GM23338 (cell line): Measurements from ENCODE around the gene GSG1L. TPM values are rescaled to one million over a fixed set of nuclear protein-coding genes. Genes with fewer than 3 reads are reported as not detected.

ENCODE experiments used
- ATAC-seq: fragments of 200-7000 bp; cut with Tn5 transposase; 3 replicates; pipeline ENCODE4 v1.9.1; 2020
- DNase-seq: peaks from one replicate; pipeline ENCODE4 v3.0.0-alpha.2; 2015; ENCODE audit warnings: low spot score
- H2AFZ ChIP-seq: fragments of 200-600 bp; sonication (generic); 2 replicates; pipeline ENCODE4 v1.8.0; 2016; ENCODE audit warnings: antibody characterized with exemption, mild to moderate bottlenecking, moderate library complexity
- H3F3A ChIP-seq: fragments of 200-600 bp; sonication (generic); replicated peaks from 2 replicates; pipeline ENCODE4 v1.8.0; 2017; ENCODE audit warnings: antibody characterized with exemption, mixed run types, low read depth
- H3K27ac ChIP-seq: fragments of 200-600 bp; sonication (generic); 2 replicates; pipeline ENCODE4 v1.6.1; 2016; ENCODE audit warnings: low read depth
- H3K27me3 ChIP-seq: fragments of 200-600 bp; sonication (generic); 2 replicates; pipeline ENCODE4 v1.8.0; 2016; ENCODE audit warnings: mild to moderate bottlenecking, mixed run types, moderate library complexity; ENCODE audit not compliant: insufficient read depth
- H3K36me3 ChIP-seq: fragments of 200-600 bp; sonication (generic); 2 replicates; pipeline ENCODE4 v1.8.0; 2016; ENCODE audit warnings: mild to moderate bottlenecking; ENCODE audit not compliant: insufficient read depth
- H3K4me1 ChIP-seq: fragments of 200-600 bp; sonication (generic); 2 replicates; pipeline ENCODE4 v1.8.0; 2016; ENCODE audit warnings: mild to moderate bottlenecking, moderate library complexity; ENCODE audit not compliant: insufficient read depth
- H3K4me2 ChIP-seq: fragments of 200-600 bp; sonication (generic); 2 replicates; pipeline ENCODE4 v1.7.1; 2017; ENCODE audit warnings: mixed run types
- H3K4me3 ChIP-seq: fragments of 200-600 bp; sonication (generic); 2 replicates; pipeline ENCODE4 v1.6.1; 2016; ENCODE audit warnings: mixed run types
- H3K79me2 ChIP-seq: fragments of 200-600 bp; sonication (generic); replicated peaks from 2 replicates; pipeline ENCODE4 v1.8.0; 2017; ENCODE audit warnings: mild to moderate bottlenecking; ENCODE audit not compliant: insufficient read depth
- H3K9me2 ChIP-seq: fragments of 200-600 bp; sonication (generic); 2 replicates; pipeline ENCODE4 v1.8.0; 2017; ENCODE audit not compliant: insufficient read depth
- H4K20me1 ChIP-seq: fragments of 200-600 bp; sonication (generic); replicated peaks from 2 replicates; pipeline ENCODE4 v1.8.0; 2017; ENCODE audit warnings: mild to moderate bottlenecking; ENCODE audit not compliant: insufficient read depth
- H3K27ac Mint-ChIP-seq: 2 replicates; pipeline ENCODE4 v1.8.0; 2020; ENCODE audit warnings: inconsistent platforms, mild to moderate bottlenecking, moderate library complexity, mixed read lengths
- H3K27me3 Mint-ChIP-seq: 3 replicates; pipeline ENCODE4 v1.8.0; 2022; ENCODE audit warnings: low read depth, mild to moderate bottlenecking, moderate library complexity, mixed read lengths, inconsistent platforms; ENCODE audit not compliant: insufficient read depth, poor library complexity
- H3K36me3 Mint-ChIP-seq: 3 replicates; pipeline ENCODE4 v1.8.0; 2021; ENCODE audit warnings: low read depth, mild to moderate bottlenecking, inconsistent platforms, moderate library complexity, mixed read lengths
- H3K4me1 Mint-ChIP-seq: 3 replicates; pipeline ENCODE4 v1.8.0; 2020; ENCODE audit warnings: mild to moderate bottlenecking, inconsistent platforms, mixed read lengths
- H3K4me3 Mint-ChIP-seq: 3 replicates; pipeline ENCODE4 v1.8.0; 2021; ENCODE audit warnings: moderate library complexity, mild to moderate bottlenecking, inconsistent platforms, mixed read lengths
- H3K9me3 Mint-ChIP-seq: 3 replicates; pipeline ENCODE4 v1.8.0; 2020; ENCODE audit warnings: moderate library complexity, mild to moderate bottlenecking, inconsistent platforms, mixed read lengths
- CREB1 ChIP-seq: fragments of 250-450 bp; sonication (Bioruptor Pico); IDR thresholded peaks from 2 replicates; pipeline ENCODE4 v1.5.0; 2020; ENCODE audit warnings: low read depth, mild to moderate bottlenecking, moderate library complexity
- REST ChIP-seq: IDR thresholded peaks from one replicate; pipeline ENCODE4 v1.6.1; 2018; ENCODE audit warnings: antibody characterized with exemption; ENCODE audit not compliant: unreplicated experiment
- polyA plus RNA-seq: library from polyadenylated mRNA; unstranded; fragments of >200 nt; fragmentation: Nextera tagmentation; extraction: Ambion mirVana; gene quantifications from 2 replicates; pipeline ENCODE4 v1.2.1, GENCODE V29; 2016
- total RNA-seq: library from RNA; depleted of rRNA; stranded (reverse); fragments of >200 nt; shearing (Covaris generic); gene quantifications from 2 replicates; pipeline ENCODE4 v1.2.3, GENCODE V29; 2014
- TF ChIP-seq, protein P1 (sequence below): fragments of 250-450 bp; sonication (Bioruptor Pico); IDR thresholded peaks from 2 replicates; pipeline ENCODE4 v1.5.0; 2020; ENCODE audit warnings: mild to moderate bottlenecking, moderate library complexity
- TF ChIP-seq, protein P2 (sequence below), 2 experiments: fragments of 200-600 bp in 1 of 2; sonication (generic) in 1 of 2; conservative IDR thresholded peaks; 2 replicates each; pipeline versions ENCODE4 v1.5.1 to v1.6.1; 2016 to 2017; ENCODE audit warnings: antibody characterized with exemption in 2 of 2, low read depth in 2 of 2, mild to moderate bottlenecking in 2 of 2, moderate library complexity in 1 of 2

GSG1L gene
- total and polyA plus RNA-seq, 2 experiments from 2014 or later: 0.36 to 0.63 TPM

- peaks cover 7% of the 10 kb centered on the region for H3K27me3 Mint-ChIP-seq
Measured at GRCh38 chr16:27867122-27868110, 196.1 kb downstream of the GSG1L start.

More at GRCh38 chr16:27867122-27868110, 196.1 kb downstream of the GSG1L start:
- Histone ChIP-seq H2AFZ (peak overlapping the region; percentile 86; the same call in 1 of the 2 replicates), H3K79me2 (no peaks in the 10 kb centered on the region), H3K27ac (no peak overlapping the region), H4K20me1 (no peaks in the 10 kb centered on the region), H3K9me2 (peaks cover 5% of the 10 kb centered on the region; the same call in 1 of the 2 replicates), H3K27me3 (no peaks in the 10 kb centered on the region), H3F3A (no peaks in the 10 kb centered on the region), H3K4me3 (no peak overlapping the region), H3K4me2 (no peak overlapping the region), H3K4me1 (no peaks in the 10 kb centered on the region), H3K36me3 (no peaks in the 10 kb centered on the region; the same call in 1 of the 2 replicates)
- H3K36me3 Mint-ChIP-seq: no peaks in the 10 kb centered on the region
- peak; percentile 96 for ATAC-seq
- no peak overlapping the region for H3K4me3 Mint-ChIP-seq
- peaks cover 42% of the 10 kb centered on the region for H3K9me3 Mint-ChIP-seq
- no peaks in the 10 kb centered on the region; the same call in 2 of the 3 replicates for H3K4me1 Mint-ChIP-seq
- H3K27ac Mint-ChIP-seq: no peak overlapping the region
- TF ChIP-seq, protein P1, sequence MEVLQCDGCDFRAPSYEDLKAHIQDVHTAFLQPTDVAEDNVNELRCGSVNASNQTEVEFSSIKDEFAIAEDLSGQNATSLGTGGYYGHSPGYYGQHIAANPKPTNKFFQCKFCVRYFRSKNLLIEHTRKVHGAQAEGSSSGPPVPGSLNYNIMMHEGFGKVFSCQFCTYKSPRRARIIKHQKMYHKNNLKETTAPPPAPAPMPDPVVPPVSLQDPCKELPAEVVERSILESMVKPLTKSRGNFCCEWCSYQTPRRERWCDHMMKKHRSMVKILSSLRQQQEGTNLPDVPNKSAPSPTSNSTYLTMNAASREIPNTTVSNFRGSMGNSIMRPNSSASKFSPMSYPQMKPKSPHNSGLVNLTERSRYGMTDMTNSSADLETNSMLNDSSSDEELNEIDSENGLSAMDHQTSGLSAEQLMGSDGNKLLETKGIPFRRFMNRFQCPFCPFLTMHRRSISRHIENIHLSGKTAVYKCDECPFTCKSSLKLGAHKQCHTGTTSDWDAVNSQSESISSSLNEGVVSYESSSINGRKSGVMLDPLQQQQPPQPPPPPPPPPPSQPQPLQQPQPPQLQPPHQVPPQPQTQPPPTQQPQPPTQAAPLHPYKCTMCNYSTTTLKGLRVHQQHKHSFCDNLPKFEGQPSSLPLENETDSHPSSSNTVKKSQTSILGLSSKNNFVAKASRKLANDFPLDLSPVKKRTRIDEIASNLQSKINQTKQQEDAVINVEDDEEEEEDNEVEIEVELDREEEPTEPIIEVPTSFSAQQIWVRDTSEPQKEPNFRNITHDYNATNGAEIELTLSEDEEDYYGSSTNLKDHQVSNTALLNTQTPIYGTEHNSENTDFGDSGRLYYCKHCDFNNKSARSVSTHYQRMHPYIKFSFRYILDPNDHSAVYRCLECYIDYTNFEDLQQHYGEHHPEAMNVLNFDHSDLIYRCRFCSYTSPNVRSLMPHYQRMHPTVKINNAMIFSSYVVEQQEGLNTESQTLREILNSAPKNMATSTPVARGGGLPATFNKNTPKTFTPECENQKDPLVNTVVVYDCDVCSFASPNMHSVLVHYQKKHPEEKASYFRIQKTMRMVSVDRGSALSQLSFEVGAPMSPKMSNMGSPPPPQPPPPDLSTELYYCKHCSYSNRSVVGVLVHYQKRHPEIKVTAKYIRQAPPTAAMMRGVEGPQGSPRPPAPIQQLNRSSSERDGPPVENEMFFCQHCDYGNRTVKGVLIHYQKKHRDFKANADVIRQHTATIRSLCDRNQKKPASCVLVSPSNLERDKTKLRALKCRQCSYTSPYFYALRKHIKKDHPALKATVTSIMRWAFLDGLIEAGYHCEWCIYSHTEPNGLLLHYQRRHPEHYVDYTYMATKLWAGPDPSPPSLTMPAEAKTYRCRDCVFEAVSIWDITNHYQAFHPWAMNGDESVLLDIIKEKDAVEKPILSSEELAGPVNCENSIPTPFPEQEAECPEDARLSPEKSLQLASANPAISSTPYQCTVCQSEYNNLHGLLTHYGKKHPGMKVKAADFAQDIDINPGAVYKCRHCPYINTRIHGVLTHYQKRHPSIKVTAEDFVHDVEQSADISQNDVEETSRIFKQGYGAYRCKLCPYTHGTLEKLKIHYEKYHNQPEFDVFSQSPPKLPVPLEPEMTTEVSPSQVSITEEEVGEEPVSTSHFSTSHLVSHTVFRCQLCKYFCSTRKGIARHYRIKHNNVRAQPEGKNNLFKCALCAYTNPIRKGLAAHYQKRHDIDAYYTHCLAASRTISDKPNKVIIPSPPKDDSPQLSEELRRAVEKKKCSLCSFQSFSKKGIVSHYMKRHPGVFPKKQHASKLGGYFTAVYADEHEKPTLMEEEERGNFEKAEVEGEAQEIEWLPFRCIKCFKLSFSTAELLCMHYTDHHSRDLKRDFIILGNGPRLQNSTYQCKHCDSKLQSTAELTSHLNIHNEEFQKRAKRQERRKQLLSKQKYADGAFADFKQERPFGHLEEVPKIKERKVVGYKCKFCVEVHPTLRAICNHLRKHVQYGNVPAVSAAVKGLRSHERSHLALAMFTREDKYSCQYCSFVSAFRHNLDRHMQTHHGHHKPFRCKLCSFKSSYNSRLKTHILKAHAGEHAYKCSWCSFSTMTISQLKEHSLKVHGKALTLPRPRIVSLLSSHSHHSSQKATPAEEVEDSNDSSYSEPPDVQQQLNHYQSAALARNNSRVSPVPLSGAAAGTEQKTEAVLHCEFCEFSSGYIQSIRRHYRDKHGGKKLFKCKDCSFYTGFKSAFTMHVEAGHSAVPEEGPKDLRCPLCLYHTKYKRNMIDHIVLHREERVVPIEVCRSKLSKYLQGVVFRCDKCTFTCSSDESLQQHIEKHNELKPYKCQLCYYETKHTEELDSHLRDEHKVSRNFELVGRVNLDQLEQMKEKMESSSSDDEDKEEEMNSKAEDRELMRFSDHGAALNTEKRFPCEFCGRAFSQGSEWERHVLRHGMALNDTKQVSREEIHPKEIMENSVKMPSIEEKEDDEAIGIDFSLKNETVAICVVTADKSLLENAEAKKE (CRISPR knock-in tag): no peak
- TF ChIP-seq CREB1 (no peak), REST (no peak)
- TF ChIP-seq, protein P2, sequence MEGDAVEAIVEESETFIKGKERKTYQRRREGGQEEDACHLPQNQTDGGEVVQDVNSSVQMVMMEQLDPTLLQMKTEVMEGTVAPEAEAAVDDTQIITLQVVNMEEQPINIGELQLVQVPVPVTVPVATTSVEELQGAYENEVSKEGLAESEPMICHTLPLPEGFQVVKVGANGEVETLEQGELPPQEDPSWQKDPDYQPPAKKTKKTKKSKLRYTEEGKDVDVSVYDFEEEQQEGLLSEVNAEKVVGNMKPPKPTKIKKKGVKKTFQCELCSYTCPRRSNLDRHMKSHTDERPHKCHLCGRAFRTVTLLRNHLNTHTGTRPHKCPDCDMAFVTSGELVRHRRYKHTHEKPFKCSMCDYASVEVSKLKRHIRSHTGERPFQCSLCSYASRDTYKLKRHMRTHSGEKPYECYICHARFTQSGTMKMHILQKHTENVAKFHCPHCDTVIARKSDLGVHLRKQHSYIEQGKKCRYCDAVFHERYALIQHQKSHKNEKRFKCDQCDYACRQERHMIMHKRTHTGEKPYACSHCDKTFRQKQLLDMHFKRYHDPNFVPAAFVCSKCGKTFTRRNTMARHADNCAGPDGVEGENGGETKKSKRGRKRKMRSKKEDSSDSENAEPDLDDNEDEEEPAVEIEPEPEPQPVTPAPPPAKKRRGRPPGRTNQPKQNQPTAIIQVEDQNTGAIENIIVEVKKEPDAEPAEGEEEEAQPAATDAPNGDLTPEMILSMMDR (conservative IDR thresholded peaks at IDR 0.05; ENCODE audit: low read depth in 2 of 2): peak; percentile 67 to 90
- peak; percentile 92 for DNase-seq
